ENCODE measurements around the gene GMPR2.

The GMPR2 gene

DNA sequence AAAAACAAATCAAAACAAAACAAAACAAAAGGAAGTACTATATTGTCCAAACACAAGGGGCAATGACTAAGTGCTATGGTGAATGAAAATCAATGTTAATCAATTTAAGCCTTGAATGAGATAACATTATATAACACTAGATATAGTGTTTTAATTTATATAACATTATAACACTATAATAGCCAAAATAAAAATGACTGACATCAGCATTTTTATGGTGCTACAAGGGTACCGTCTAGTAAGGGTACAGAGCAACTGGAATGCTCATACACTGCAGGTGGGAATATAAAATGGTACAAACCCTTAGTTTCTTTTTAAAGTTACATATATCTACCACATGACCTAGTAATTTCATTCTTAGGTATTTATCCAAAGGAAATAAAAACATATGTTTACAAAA, 6.3 kb upstream of the GMPR2 start:
- Histone ChIP-seq H2AFZ (ENCODE audit: low read depth, low read length, severe bottlenecking) (no peak overlapping the region), H3K4me3 (ENCODE audit: insufficient read depth, low read length, poor library complexity, severe bottlenecking) (no peak overlapping the region), H3K9me2 (replicated peaks; ENCODE audit: insufficient read depth, low read length) (no peaks in the 10 kb centered on the region), H3K36me3 (ENCODE audit: low read length) (peaks cover 8% of the 10 kb centered on the region; the same call in 1 of the 2 replicates), H3K27ac (ENCODE audit: low read depth, low read length) (no peak overlapping the region), H3K79me2 (ENCODE audit: insufficient read depth, low read length) (peaks cover 90% of the 10 kb centered on the region), H3K4me2 (ENCODE audit: low read depth, low read length, poor library complexity, severe bottlenecking) (no peak overlapping the region), H3K27me3 (ENCODE audit: low read length) (no peaks in the 10 kb centered on the region), H3K9ac (ENCODE audit: low read length) (no peak overlapping the region), H4K20me1 (ENCODE audit: low read depth, low read length) (no peaks in the 10 kb centered on the region), H3F3A (ENCODE audit: insufficient read depth) (peaks cover 6% of the 10 kb centered on the region; the same call in 1 of the 2 replicates), H3K9me3 (ENCODE audit: insufficient read depth, low read length) (no peaks in the 10 kb centered on the region)
- TF ChIP-seq EZH2phosphoT487 (conservative IDR thresholded peaks at IDR 0.05; ENCODE audit: low read length), result no peak
- TF ChIP-seq, protein P1, sequence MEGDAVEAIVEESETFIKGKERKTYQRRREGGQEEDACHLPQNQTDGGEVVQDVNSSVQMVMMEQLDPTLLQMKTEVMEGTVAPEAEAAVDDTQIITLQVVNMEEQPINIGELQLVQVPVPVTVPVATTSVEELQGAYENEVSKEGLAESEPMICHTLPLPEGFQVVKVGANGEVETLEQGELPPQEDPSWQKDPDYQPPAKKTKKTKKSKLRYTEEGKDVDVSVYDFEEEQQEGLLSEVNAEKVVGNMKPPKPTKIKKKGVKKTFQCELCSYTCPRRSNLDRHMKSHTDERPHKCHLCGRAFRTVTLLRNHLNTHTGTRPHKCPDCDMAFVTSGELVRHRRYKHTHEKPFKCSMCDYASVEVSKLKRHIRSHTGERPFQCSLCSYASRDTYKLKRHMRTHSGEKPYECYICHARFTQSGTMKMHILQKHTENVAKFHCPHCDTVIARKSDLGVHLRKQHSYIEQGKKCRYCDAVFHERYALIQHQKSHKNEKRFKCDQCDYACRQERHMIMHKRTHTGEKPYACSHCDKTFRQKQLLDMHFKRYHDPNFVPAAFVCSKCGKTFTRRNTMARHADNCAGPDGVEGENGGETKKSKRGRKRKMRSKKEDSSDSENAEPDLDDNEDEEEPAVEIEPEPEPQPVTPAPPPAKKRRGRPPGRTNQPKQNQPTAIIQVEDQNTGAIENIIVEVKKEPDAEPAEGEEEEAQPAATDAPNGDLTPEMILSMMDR (IDR thresholded peaks at IDR 0.05; ENCODE audit: insufficient read depth, low read length, poor library complexity, severe bottlenecking), result no peak

DNA sequence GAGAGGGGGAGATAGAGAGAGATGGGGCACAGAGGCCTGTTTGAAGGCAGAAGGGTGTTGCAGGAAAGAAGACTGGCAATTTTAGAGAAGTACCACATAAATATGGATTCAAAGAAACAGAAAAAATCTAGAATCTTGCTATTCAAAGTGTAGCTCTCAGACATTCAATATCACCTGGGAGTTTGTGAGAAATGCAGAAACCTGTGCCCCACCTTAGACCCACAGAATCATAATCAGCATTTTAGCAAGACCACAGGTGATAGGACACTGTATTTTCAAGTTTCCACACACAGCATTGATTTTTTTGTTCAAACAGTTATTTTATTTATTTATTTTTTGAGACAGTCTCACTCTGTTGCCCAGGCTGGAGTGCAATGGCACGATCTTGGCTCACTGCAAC, 3.8 kb upstream of the GMPR2 start:
- TF ChIP-seq, protein P1 (IDR thresholded peaks at IDR 0.05; ENCODE audit: insufficient read depth, low read length, poor library complexity, severe bottlenecking), result no peak
- TF ChIP-seq EZH2phosphoT487 (conservative IDR thresholded peaks at IDR 0.05; ENCODE audit: low read length), result no peak
- Histone ChIP-seq H3K4me3 (ENCODE audit: insufficient read depth, low read length, poor library complexity, severe bottlenecking) (no peak overlapping the region), H3K79me2 (ENCODE audit: insufficient read depth, low read length) (peaks cover 78% of the 10 kb centered on the region), H3K9me2 (replicated peaks; ENCODE audit: insufficient read depth, low read length) (no peaks in the 10 kb centered on the region), H2AFZ (ENCODE audit: low read depth, low read length, severe bottlenecking) (no peak overlapping the region), H4K20me1 (ENCODE audit: low read depth, low read length) (no peaks in the 10 kb centered on the region), H3K4me2 (ENCODE audit: low read depth, low read length, poor library complexity, severe bottlenecking) (no peak overlapping the region), H3F3A (ENCODE audit: insufficient read depth) (peaks cover 11% of the 10 kb centered on the region; the same call in 1 of the 2 replicates), H3K9ac (ENCODE audit: low read length) (no peak overlapping the region), H3K27ac (ENCODE audit: low read depth, low read length) (no peak overlapping the region), H3K27me3 (ENCODE audit: low read length) (no peaks in the 10 kb centered on the region), H3K36me3 (ENCODE audit: low read length) (peaks cover 8% of the 10 kb centered on the region; the same call in 1 of the 2 replicates), H3K9me3 (ENCODE audit: insufficient read depth, low read length) (no peaks in the 10 kb centered on the region)

- Histone ChIP-seq H2AFZ (ENCODE audit: low read depth, low read length, severe bottlenecking) (peak overlapping the region; percentile 93), H3K36me3 (ENCODE audit: low read length) (peaks cover 8% of the 10 kb centered on the region; the same call in 1 of the 2 replicates)
Observed at GRCh38 chr14:24231263-24232120, 1.2 kb upstream of the GMPR2 start.

More at GRCh38 chr14:24231263-24232120, 1.2 kb upstream of the GMPR2 start:
- H3K9me2 ChIP-seq (replicated peaks; ENCODE audit: insufficient read depth, low read length), result no peaks in the 10 kb centered on the region
- TF ChIP-seq, protein P1 (IDR thresholded peaks at IDR 0.05; ENCODE audit: insufficient read depth, low read length, poor library complexity, severe bottlenecking), result no peak
- TF ChIP-seq EZH2phosphoT487 (conservative IDR thresholded peaks at IDR 0.05; ENCODE audit: low read length), result no peak
- H3K79me2 ChIP-seq (ENCODE audit: insufficient read depth, low read length), result peaks cover 61% of the 10 kb centered on the region
- H3K9me3 ChIP-seq (ENCODE audit: insufficient read depth, low read length), result no peaks in the 10 kb centered on the region
- H3K4me3 ChIP-seq (ENCODE audit: insufficient read depth, low read length, poor library complexity, severe bottlenecking), result peak overlapping the region; percentile 99
- peak overlapping the region; percentile 74 for H3K27ac ChIP-seq (ENCODE audit: low read depth, low read length)
- H3K27me3 ChIP-seq (ENCODE audit: low read length), result no peaks in the 10 kb centered on the region
- no peaks in the 10 kb centered on the region for H4K20me1 ChIP-seq (ENCODE audit: low read depth, low read length)
- H3F3A ChIP-seq (ENCODE audit: insufficient read depth), result peaks cover 20% of the 10 kb centered on the region; the same call in 1 of the 2 replicates
- H3K4me2 ChIP-seq (ENCODE audit: low read depth, low read length, poor library complexity, severe bottlenecking), result peak overlapping the region; percentile 85
- H3K9ac ChIP-seq (ENCODE audit: low read length), result peak overlapping the region; percentile 81
